IPS-NIHi7 (cell line): ENCODE measurements around the gene EEF2.

Experiments
- DNase-seq: peaks from one replicate; pipeline ENCODE4 v3.0.0; 2012; ENCODE audit warnings: mixed read lengths; ENCODE audit errors: extremely low spot score

Gene EEF2

GRCh38 chr19:3984584-3984907, 717 bp downstream of the EEF2 start:
- DNase-seq = no peak

- DNase-seq = no peak
These were observed 1.2 kb downstream of the EEF2 start for GRCh38 chr19:3983936-3984583.

GRCh38 chr19:3983542-3983914, 1.7 kb downstream of the EEF2 start:
- DNase-seq = no peak

- no peak for DNase-seq
These were observed 2.3 kb downstream of the EEF2 start for GRCh38 chr19:3982701-3983541.

- no peak for DNase-seq
These were observed 3.3 kb downstream of the EEF2 start for GRCh38 chr19:3981736-3982681.

- DNase-seq = no peak
These were observed 3.9 kb downstream of the EEF2 start for GRCh38 chr19:3981373-3981735.

- DNase-seq = no peak
These were observed 4.7 kb downstream of the EEF2 start for GRCh38 chr19:3980353-3981251.

GRCh38 chr19:3979674-3980352, 5.5 kb downstream of the EEF2 start:
- DNase-seq = no peak

GRCh38 chr19:3979289-3979673, 6.0 kb downstream of the EEF2 start:
- DNase-seq = no peak

- no peak for DNase-seq
These were observed 7.1 kb downstream of the EEF2 start for GRCh38 chr19:3978145-3978544.

- DNase-seq = no peak
These were observed 7.8 kb downstream of the EEF2 start for GRCh38 chr19:3977242-3978143.

- no peak for DNase-seq
These were observed 8.6 kb downstream of the EEF2 start for GRCh38 chr19:3976495-3977241.

- no peak for DNase-seq
These were observed 9.6 kb downstream of the EEF2 start for GRCh38 chr19:3975637-3976087.

- no peak for DNase-seq
These were observed 10.1 kb downstream of the EEF2 start for GRCh38 chr19:3975144-3975543.

- peak; percentile 93 for DNase-seq
These were observed 14.3 kb downstream of the EEF2 start, which contains the start of gene DAPK3 for GRCh38 chr19:3970808-3971598. DAPK3 (minus strand) TSS chr19:3971099; CDS start chr19:3969735, 1,364 bp downstream.

- DNase-seq = no peak
These were observed 14.9 kb downstream of the EEF2 start for GRCh38 chr19:3970313-3970807.

GRCh38 chr19:3969435-3970312, 15.6 kb downstream of the EEF2 start:
- DNase-seq = no peak
